ENCODE data around the gene SLIT3.

GRCh38 chr5:168793841-168794837, 506.8 kb downstream of the SLIT3 start:
- TF ChIP-seq GATA2 (IDR thresholded peaks at IDR 0.05; ENCODE audit: low read depth, low read length) (no peak), GATA3 (IDR thresholded peaks at IDR 0.05; ENCODE audit: low read depth, low read length) (no peak)

All from SH-SY5Y (cell line).